Nephron progenitor cell (in vitro differentiated cells): ENCODE measurements around the gene RIMBP2.

Experiments used
- DNase-seq: peaks from one replicate; pipeline ENCODE4 v3.0.0; 2021
- H3K27ac Mint-ChIP-seq: 2 replicates; pipeline ENCODE4 v1.8.0; 2021; ENCODE audit warnings: mild to moderate bottlenecking, moderate library complexity, mixed read lengths
- H3K27me3 Mint-ChIP-seq: 2 replicates; pipeline ENCODE4 v1.8.0; 2021; ENCODE audit warnings: mild to moderate bottlenecking, low read depth, mixed read lengths; ENCODE audit not compliant: poor library complexity
- H3K36me3 Mint-ChIP-seq: 2 replicates; pipeline ENCODE4 v1.8.0; 2021; ENCODE audit warnings: low read depth, mixed read lengths
- H3K4me1 Mint-ChIP-seq: 2 replicates; pipeline ENCODE4 v1.8.0; 2021; ENCODE audit warnings: mixed read lengths
- H3K4me3 Mint-ChIP-seq: 2 replicates; pipeline ENCODE4 v1.8.0; 2021; ENCODE audit warnings: mild to moderate bottlenecking, moderate library complexity, mixed read lengths
- H3K9me3 Mint-ChIP-seq: 2 replicates; pipeline ENCODE4 v1.8.0; 2021; ENCODE audit warnings: mild to moderate bottlenecking, moderate library complexity, mixed read lengths
- CTCF ChIP-seq: fragments of 200-600 bp; sonication (generic); IDR thresholded peaks from 2 replicates; pipeline ENCODE4 v1.5.0; 2021; ENCODE audit warnings: antibody characterized with exemption

RIMBP2 gene

DNA sequence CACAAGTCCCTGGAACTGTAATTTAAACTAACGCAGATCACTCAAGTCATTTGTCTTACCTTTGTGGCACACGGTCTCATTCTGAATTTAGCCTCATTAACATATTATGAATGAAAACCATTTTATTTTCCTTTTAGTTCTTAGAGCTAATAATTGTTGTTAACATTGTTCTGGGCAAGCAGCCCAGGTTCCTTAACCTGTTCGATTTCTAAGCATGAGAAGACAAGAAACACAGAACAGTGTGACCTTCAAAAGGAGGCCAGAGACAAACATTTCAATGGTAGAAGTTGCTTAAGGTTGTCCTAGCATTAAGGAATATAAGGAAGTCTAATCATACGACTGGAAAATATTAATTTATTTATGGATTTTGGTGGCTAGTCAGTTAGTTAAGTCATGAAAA, 343.2 kb downstream of the RIMBP2 start:
- no peak for TF ChIP-seq CTCF
- no peak for DNase-seq
- Mint-ChIP-seq H3K4me1 (peaks cover 14% of the 10 kb centered on the region), H3K9me3 (no peaks in the 10 kb centered on the region), H3K27ac (no peak overlapping the region), H3K27me3 (peaks cover 36% of the 10 kb centered on the region), H3K4me3 (no peak overlapping the region), H3K36me3 (no peaks in the 10 kb centered on the region)

DNA sequence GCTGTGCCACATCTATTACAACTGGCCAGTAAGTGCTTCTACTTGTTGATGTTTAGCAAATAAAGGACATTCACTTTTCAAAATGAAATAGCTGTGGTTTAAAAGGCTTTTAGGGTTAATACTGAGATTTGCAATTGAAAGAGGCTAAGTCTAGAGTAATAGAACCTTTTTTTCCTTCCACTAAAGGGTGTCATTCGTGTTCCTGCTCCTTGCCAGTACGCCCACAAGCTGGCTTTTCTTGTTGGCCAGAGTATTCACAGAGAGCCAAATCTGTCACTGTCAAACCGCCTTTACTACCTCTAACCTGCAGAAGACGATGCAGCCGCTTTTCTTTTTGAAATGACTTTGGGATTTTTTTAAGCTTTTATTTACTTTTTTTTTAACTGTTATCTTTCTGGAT, 344.8 kb downstream of the RIMBP2 start:
- DNase-seq: no peak
- no peaks in the 10 kb centered on the region for H3K36me3 Mint-ChIP-seq
- H3K9me3 Mint-ChIP-seq: no peaks in the 10 kb centered on the region
- peaks cover 30% of the 10 kb centered on the region for H3K27me3 Mint-ChIP-seq
- no peak overlapping the region for H3K4me3 Mint-ChIP-seq
- H3K27ac Mint-ChIP-seq: no peak overlapping the region
- H3K4me1 Mint-ChIP-seq: peaks cover 19% of the 10 kb centered on the region
- TF ChIP-seq CTCF: no peak

DNA sequence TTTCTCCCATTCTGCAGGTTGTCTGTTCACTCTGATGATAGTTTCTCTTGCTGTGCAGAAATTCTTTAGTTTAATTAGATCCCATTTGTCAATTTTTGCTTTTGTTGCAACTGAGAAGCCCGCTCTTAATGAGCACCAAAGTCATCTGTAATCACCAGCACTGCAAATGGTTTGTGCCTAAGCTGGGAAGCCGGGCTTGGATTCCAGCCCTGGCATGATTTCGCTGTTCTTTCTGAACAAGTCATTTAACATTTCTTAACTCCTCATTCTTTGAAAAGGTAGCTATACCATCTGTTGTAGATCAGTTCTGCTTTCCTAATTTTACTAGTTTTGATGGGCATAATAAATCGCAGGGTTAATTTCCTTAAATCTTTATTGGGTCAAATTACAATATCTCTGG, 346.3 kb downstream of the RIMBP2 start:
- H3K27ac Mint-ChIP-seq: no peak overlapping the region
- peaks cover 18% of the 10 kb centered on the region for H3K27me3 Mint-ChIP-seq
- peaks cover 34% of the 10 kb centered on the region for H3K4me1 Mint-ChIP-seq
- TF ChIP-seq CTCF: no peak
- no peak for DNase-seq
- no peaks in the 10 kb centered on the region for H3K9me3 Mint-ChIP-seq
- H3K4me3 Mint-ChIP-seq: no peak overlapping the region
- H3K36me3 Mint-ChIP-seq: no peaks in the 10 kb centered on the region

- no peak for DNase-seq
- Mint-ChIP-seq H3K4me3 (no peak overlapping the region), H3K36me3 (no peaks in the 10 kb centered on the region), H3K4me1 (peaks cover 44% of the 10 kb centered on the region), H3K9me3 (no peaks in the 10 kb centered on the region), H3K27me3 (peaks cover 11% of the 10 kb centered on the region), H3K27ac (no peak overlapping the region)
- TF ChIP-seq CTCF: no peak
Measured at GRCh38 chr12:130367523-130367922, 348.6 kb downstream of the RIMBP2 start.

DNA sequence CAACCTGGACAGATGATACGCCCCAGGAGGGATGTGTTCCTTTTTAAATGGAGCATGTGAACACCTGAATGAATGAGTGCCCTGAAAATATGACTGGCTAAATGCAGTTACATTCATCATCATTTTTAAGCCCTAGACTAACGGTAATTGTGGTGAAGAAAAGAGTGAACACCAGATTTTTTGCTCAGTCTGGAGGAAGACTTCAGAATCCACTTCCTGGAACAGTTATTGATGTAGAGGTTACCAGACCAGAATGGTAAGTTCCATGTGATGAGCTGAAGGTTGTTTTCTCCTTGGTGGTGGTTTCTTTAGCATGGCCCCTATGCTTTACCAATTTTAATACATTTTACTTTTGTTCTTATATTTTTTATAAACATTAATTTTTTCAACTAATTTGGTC, 349.1 kb downstream of the RIMBP2 start:
- H3K4me1 Mint-ChIP-seq: peaks cover 44% of the 10 kb centered on the region
- no peak for DNase-seq
- H3K4me3 Mint-ChIP-seq: no peak overlapping the region
- peaks cover 14% of the 10 kb centered on the region for H3K27me3 Mint-ChIP-seq
- no peaks in the 10 kb centered on the region for H3K36me3 Mint-ChIP-seq
- no peak overlapping the region for H3K27ac Mint-ChIP-seq
- H3K9me3 Mint-ChIP-seq: no peaks in the 10 kb centered on the region
- TF ChIP-seq CTCF: no peak

- TF ChIP-seq CTCF: no peak
- peaks cover 16% of the 10 kb centered on the region for H3K27me3 Mint-ChIP-seq
- H3K36me3 Mint-ChIP-seq: no peaks in the 10 kb centered on the region
- H3K4me3 Mint-ChIP-seq: no peak overlapping the region
- H3K9me3 Mint-ChIP-seq: no peaks in the 10 kb centered on the region
- H3K27ac Mint-ChIP-seq: peak overlapping the region; percentile 24
- peaks cover 38% of the 10 kb centered on the region for H3K4me1 Mint-ChIP-seq
- peak; percentile 30 for DNase-seq
Measured at GRCh38 chr12:130366159-130366558, 349.9 kb downstream of the RIMBP2 start.
